Left lobe of liver (tissue), 2 donors: ENCODE data around the gene UBC. TPM values are rescaled to one million over a fixed set of nuclear protein-coding genes. Genes with fewer than 3 reads are reported as not detected.

Source experiments
- ATAC-seq: fragments of 200-7000 bp; cut with Tn5 transposase; one replicate; pipeline ENCODE4 v1.9.1; 2020; ENCODE audit warnings: mild to moderate bottlenecking, moderate library complexity
- DNase-seq: peaks from one replicate; pipeline ENCODE4 v3.0.0-alpha.2; 2020; ENCODE audit warnings: low spot score
- total RNA-seq: library from RNA; stranded (reverse); gene quantifications from one replicate; pipeline ENCODE4 v1.2.1, GENCODE V29; 2021
- donor health status: DM: no; HTN: no; CAD: no; lungs with moderate emphysema.
- donor health status: DM: no; HTN: yes; CAD: no.

Gene UBC
- total RNA-seq, 1 donor from 2014 or later, result 436 TPM

DNA sequence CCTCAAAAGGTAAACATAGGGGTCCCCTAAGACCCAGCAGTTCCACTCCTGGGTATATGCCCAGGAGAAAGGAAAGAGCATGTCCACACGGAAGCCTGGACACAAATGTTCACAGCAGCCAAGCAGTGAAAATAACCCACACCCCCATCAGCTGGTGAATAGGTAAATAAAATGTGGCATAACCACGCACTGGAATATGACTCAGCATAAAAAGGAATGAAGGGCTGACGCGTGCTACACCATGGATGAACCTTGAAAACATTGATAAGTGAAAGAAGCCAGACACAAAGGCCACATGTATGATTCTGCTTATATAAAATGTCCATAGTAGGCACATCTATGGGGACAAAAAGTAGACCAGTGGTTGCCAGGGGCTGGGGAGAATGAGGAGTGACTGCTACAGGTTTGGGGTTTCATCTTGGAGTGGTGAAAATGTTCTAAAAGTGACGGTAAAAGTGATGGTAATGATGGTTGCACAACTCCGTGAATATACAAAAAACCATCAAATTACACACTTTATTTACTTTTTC is 47.0 kb downstream of the UBC start:
- DNase-seq, result no peak
- peak; percentile 20 for ATAC-seq

DNA sequence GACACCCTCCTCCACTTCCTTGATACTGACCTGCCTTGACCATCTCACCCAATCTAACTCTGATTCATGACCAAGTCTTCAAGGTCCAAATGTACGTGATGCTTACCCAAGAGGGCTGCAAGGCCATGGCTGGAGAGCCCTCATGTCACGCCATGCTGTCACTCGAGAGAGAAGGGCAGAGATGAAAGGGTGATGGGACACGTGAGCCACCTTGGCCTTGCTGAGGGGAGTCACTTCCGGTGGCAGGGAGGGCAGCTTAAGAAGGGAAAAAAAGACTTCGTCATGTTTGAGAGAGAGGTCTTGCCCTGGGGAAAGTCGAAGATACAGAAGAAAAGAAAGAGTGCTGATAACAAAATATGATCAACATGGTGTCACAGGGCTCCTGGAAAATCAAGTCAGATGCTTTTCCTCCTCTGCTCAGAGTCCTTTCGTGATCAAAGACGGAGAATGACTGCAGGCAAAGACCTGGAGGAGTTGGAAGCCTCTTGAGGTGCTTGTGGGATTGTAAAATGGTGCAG is 47.5 kb downstream of the UBC start:
- no peak for ATAC-seq
- no peak for DNase-seq

DNA sequence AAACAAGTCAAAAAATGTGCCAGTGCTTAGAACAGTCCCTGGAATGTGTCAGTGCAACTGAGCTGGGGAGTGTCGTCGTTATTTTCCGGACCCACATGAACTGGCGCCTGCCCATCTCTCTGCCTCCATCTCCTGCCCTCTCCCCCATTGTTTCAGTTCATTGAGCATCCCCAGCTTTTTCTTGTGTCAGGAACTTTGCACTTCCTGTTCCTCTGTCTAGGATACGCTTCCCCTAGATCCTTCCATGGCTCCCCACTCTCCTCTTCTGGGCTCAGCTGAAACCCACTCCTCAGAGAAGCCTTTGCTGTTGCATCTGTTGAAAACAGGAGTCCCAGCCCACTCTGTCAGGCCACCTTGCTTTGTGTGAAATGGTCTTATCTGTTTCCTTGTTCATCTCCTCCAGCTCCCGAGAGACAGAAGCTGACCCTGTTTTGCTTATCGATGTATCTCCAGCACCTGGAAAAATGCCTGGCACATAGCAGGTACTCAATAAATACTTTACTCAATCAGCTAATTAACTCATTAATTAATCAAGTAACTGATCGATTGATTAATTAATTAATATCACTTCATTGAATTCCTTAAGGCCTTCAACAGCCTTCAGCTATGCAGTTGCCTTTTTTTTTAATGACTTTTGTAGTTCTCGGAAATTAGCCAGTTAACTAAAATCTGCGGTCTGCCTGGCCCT is 48.1 kb downstream of the UBC start:
- DNase-seq (no peak), ATAC-seq (no peak)

DNA sequence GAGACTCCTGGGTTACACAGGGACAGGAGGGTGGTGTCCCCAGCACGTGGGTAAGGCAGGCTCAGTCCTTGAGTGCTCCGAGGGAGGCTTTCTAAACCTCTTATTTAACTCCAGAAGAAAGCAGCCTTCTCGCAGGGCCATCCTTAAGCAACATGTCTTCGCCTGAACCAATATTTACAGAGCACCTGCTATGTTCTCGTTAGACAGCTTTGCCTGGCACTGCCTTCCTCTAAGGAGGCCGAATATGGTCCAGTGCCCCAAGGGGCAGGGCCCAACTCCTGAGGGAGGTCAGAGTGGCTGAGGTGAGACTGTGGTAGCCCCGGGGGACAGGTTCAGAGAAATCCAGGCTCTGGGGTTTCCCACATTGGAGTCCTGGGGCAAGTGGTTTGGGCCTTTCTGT is 48.7 kb downstream of the UBC start:
- ATAC-seq (no peak), DNase-seq (no peak)

DNA sequence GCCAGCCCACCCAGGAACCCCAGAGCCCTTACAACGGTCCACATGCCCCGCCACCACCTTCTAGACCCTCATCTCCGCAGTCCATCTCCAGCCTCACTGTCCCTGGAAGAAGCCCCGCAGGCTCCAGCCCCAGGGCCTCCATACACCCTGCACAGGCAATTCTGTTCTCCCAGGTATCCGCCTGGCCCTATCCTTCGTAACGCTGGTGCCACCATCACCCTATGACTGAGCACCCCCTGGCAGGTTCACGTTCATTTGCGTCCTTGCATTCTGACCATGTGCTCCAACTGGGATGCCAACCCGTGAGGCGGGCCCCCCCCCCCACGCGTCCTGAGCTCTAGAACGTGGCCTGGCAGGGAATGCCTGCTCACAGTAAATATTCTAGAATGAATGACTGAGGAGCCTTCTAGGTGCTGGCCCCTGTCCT is 50.1 kb downstream of the UBC start:
- ATAC-seq (no peak), DNase-seq (no peak)

DNA sequence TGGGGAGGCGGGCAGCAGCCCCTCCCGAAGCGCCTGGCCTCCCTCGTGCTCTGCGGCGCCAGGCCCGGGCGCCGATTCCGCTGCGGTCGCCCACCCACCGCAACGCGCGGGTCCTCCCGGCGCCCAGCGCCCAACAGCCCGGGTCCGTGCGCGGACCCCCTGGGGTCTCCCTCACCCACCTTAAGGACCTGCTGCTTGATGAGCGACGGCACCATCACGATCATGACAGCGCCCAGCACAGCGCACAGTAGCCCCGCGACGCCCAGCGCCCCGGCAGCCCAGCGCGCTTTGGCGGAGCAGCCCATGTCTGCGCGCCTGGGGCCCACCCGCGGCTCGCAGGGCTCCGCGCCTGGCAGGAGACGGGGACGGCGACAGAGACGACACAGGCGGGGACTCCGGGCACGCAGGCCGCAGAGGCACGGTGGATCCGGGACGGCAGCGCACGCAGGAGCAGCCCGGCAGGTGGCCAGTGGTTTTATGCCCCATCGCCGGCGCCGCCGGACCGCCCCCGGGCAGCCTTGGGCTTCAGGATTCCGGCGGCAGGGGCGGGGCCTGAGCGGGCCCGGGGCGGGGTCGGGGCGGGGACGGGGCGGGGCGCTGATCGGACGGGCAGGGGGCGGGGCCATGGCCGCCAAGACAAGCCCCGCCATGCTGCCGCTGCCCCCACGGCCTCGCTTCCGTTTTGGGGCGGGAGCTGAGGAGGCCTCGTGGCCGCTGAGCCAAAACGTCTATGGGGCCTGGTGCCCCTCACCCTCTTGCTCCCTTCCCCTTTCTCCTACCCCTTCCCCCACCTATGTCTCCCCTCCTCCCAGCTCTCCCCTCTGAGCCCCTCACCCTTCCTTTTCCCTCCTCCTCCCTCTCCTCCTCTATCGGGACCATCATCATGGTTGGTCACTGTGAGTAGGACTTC is 50.8 kb downstream of the UBC start, which contains the start of gene SCARB1:
Gene SCARB1 (minus strand): TSS at position 449 of the 910 bp plus-strand sequence. CDS start 144 bp downstream, at position 305.
- ATAC-seq (peak; percentile 86), DNase-seq (peak; percentile 93)

DNA sequence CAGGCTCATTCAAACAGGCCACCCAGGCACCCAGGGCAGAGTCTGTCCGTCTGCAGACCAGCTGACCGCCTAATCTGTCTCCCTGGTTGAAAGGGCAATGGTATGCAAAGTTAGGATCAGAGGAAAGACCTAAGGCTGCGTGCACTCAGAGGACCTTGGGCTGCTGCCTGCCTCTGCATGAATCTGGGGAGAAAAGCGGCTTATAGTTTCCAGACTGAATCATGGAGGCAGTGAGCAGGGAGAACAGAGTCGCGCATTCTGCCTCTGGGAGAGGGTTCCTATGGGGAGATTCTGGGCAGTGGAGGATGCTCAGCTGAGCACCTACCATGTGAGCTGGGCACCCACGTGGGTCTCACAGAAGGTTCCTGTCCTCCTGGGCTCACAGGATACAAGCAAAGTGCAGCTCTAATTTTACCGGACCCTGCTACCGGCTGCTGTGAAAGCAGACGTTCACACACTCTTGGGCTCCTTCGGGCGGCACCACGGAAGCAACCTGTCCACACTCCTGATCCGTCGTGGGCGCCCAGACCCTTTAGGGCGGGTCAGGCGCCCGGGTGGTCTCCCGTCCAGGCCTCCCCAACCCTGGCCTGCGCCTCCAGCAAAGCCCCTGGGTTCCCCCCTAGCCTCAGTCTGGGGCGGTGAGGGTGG is 51.6 kb downstream of the UBC start:
- ATAC-seq, result peak; percentile 58
- DNase-seq, result peak; percentile 71

DNA sequence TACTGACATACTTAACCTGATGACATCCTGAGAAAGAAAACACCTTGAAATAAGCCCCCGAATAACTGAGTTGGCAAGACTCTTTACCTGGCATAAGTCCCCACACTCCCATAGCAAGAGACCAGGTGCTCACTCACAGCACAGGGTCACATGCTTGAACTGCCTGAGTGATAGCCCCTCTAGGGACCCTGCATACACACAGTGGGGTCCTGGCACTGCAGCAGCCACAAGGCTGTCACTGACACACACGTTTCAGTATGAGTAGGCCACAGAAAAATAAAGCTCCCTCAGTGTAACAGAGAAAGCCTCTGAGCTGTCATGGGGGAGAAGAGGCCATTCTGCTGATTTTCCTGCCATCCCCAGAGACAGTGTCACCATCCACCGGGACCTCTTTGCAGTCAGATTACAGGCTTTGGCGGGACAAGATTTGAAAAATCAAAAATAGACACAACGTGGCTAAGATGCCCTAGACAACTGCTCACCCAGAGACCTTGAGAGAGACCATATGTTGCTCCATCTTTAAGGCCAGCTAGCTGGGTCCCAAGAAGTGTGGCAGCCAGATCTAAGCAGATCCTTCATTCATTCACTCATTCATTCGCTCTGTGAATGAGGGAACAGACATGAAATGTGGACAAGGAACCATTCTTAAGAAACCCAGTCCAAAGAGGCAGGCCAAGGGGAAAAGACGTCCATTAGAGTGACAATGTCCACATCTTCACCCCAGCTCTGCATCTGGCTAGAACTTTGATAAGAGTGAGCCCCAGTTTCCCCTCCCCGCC is 52.4 kb downstream of the UBC start:
- ATAC-seq, result no peak

More for the DNA sequence above, 52.4 kb downstream of the UBC start:
- no peak for DNase-seq

Other genes starting within 250 kb of the UBC start
- 170 TPM for gene SCARB1, start 50.8 kb downstream of the UBC start, total RNA-seq
- gene DHX37, start 74.5 kb upstream of the UBC start, total RNA-seq, result 6.3 TPM
- gene BRI3BP, start 79.0 kb upstream of the UBC start, total RNA-seq, result 7.4 TPM
- 3.6 TPM for gene AACS, start 150.8 kb upstream of the UBC start, total RNA-seq